Calu3 (cell line): ENCODE measurements around the gene SLC25A13. TPM values are rescaled to one million over a fixed set of nuclear protein-coding genes. Genes with fewer than 3 reads are reported as not detected.

Experiments
- BruUV-seq: library from RNA; stranded (reverse); fragments of 400-500 nt; replicated peaks from 2 replicates; lab custom pipeline; 2021; lab: Mats Ljungman, UMichigan
- CTCF ChIA-PET: fragments of 300-600 bp; sonication (Branson Sonifier 250); formaldehyde crosslinking; loops from one replicate; lab custom pipeline; 2022; ENCODE audit warnings: antibody characterized with exemption; lab: Charles Lee
- DNase-seq: peaks from one replicate; pipeline ENCODE4 v3.0.0; 2022
- H3K27ac Mint-ChIP-seq: one replicate; pipeline ENCODE4 v1.8.0; 2022; ENCODE audit warnings: mixed read lengths; ENCODE audit not compliant: unreplicated experiment
- H3K27me3 Mint-ChIP-seq: one replicate; pipeline ENCODE4 v1.8.0; 2022; ENCODE audit warnings: mixed read lengths; ENCODE audit not compliant: unreplicated experiment
- H3K36me3 Mint-ChIP-seq: one replicate; pipeline ENCODE4 v1.8.0; 2022; ENCODE audit warnings: mild to moderate bottlenecking, moderate library complexity, mixed read lengths; ENCODE audit not compliant: insufficient read depth, unreplicated experiment
- H3K4me1 Mint-ChIP-seq: one replicate; pipeline ENCODE4 v1.8.0; 2022; ENCODE audit warnings: mild to moderate bottlenecking, low read depth, mixed read lengths; ENCODE audit not compliant: unreplicated experiment
- H3K4me3 Mint-ChIP-seq: one replicate; pipeline ENCODE4 v1.8.0; 2022; ENCODE audit warnings: mild to moderate bottlenecking, low read depth, moderate library complexity, mixed read lengths; ENCODE audit not compliant: unreplicated experiment
- H3K9me3 Mint-ChIP-seq: one replicate; pipeline ENCODE4 v1.8.0; 2022; ENCODE audit warnings: low read depth, mixed read lengths; ENCODE audit not compliant: unreplicated experiment
- intact Hi-C: fragments of 100-400 bp; cut with micrococcal nuclease; formaldehyde crosslinking; loops from one replicate; pipeline ENCODE4 v1.10.0; 2022; ENCODE audit not compliant: unreplicated experiment
- total RNA-seq: library from RNA; stranded (reverse); gene quantifications from 2 replicates; pipeline ENCODE4 v1.2.3, GENCODE V29; 2022
- TF ChIP-seq, protein P1 (sequence below): fragments of 200-600 bp; IDR thresholded peaks from one replicate; pipeline ENCODE4 v1.8.0; 2022; ENCODE audit warnings: antibody characterized with exemption; ENCODE audit not compliant: unreplicated experiment

The SLC25A13 gene
- total RNA-seq, 1 experiment from 2014 or later: 18.1 TPM

DNA sequence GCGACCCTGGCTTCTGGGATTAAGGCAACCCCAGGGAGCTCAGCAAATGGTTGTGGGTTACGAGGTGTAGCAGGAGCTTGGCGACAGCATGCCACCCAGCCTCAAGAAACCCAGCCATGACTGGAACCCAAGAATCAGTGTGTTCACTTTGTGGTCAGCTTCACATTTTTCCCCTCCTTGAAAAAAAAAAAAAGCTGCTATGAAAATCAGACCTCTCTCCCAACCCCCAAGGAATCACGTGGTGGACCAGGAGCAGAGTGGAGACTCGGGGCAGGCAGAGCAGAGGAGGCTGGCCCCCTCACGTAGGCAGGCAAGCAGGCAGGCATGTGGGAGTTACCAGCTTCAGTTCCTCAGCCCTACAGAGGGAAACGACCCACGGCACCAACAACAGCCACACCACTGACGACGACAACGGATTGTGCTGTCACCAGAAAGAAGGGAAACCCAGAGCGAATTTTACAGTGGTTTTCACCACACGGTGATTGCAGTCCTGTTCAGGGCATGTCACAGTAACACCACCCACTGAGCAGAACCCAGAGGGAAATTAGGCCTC lies 203.4 kb downstream of the SLC25A13 start:
- TF ChIP-seq, protein P1, sequence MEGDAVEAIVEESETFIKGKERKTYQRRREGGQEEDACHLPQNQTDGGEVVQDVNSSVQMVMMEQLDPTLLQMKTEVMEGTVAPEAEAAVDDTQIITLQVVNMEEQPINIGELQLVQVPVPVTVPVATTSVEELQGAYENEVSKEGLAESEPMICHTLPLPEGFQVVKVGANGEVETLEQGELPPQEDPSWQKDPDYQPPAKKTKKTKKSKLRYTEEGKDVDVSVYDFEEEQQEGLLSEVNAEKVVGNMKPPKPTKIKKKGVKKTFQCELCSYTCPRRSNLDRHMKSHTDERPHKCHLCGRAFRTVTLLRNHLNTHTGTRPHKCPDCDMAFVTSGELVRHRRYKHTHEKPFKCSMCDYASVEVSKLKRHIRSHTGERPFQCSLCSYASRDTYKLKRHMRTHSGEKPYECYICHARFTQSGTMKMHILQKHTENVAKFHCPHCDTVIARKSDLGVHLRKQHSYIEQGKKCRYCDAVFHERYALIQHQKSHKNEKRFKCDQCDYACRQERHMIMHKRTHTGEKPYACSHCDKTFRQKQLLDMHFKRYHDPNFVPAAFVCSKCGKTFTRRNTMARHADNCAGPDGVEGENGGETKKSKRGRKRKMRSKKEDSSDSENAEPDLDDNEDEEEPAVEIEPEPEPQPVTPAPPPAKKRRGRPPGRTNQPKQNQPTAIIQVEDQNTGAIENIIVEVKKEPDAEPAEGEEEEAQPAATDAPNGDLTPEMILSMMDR: no peak
- H3K36me3 Mint-ChIP-seq: no peaks in the 10 kb centered on the region
- intact Hi-C loops: no loop called here
- H3K9me3 Mint-ChIP-seq: no peaks in the 10 kb centered on the region
- no peaks in the 10 kb centered on the region for H3K4me1 Mint-ChIP-seq
- H3K27me3 Mint-ChIP-seq: no peaks in the 10 kb centered on the region
- H3K27ac Mint-ChIP-seq: no peak overlapping the region
- no peak for DNase-seq
- no peak overlapping the region for H3K4me3 Mint-ChIP-seq
- CTCF ChIA-PET: no interaction called here
- no TSS peak for BruUV-seq

DNA sequence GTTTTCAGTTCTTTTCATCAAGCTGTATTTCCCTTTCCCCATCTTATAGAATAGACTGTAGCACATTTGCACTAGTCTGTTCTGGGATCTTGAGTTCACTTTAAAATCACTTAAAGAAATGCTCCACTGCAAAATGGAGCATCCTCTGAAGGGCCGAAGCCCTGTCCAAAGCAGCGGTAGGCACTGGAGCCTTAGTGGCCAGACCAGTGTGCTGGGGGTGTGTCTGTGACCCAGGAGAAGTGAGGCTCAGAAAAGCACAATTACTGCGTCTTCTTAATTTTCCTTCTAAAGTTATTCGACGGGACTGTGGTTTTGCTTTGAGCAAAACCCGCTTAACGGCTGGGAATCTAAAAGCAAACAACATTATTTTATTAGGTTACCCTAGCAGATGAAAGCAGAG lies 205.7 kb downstream of the SLC25A13 start:
- Mint-ChIP-seq H3K36me3 (no peaks in the 10 kb centered on the region), H3K27ac (no peak overlapping the region), H3K9me3 (no peaks in the 10 kb centered on the region), H3K4me3 (no peak overlapping the region), H3K27me3 (no peaks in the 10 kb centered on the region), H3K4me1 (no peaks in the 10 kb centered on the region)
- TF ChIP-seq, protein P1: no peak
- no peak for DNase-seq
- CTCF ChIA-PET: no interaction called here
- intact Hi-C loops: no loop called here
- BruUV-seq: no TSS peak

- TF ChIP-seq, protein P1: no peak
- intact Hi-C loops: no loop called here
- Mint-ChIP-seq H3K27ac (no peak overlapping the region), H3K27me3 (no peaks in the 10 kb centered on the region), H3K4me3 (no peak overlapping the region), H3K4me1 (no peaks in the 10 kb centered on the region), H3K9me3 (no peaks in the 10 kb centered on the region), H3K36me3 (no peaks in the 10 kb centered on the region)
- CTCF ChIA-PET: no interaction called here
- no TSS peak for BruUV-seq
- DNase-seq: no peak
Measured at GRCh38 chr7:96114190-96114589, 207.7 kb downstream of the SLC25A13 start.

- Mint-ChIP-seq H3K9me3 (no peaks in the 10 kb centered on the region), H3K36me3 (no peaks in the 10 kb centered on the region), H3K27ac (no peak overlapping the region), H3K4me3 (no peak overlapping the region), H3K4me1 (no peaks in the 10 kb centered on the region), H3K27me3 (no peaks in the 10 kb centered on the region)
- intact Hi-C loops: no loop called here
- BruUV-seq: no TSS peak
- TF ChIP-seq, protein P1: no peak
- CTCF ChIA-PET: no interaction called here
- DNase-seq: no peak
Measured at GRCh38 chr7:96111405-96111804, 210.5 kb downstream of the SLC25A13 start.
